Gastrocnemius medialis (tissue), 4 donors: ENCODE measurements around the gene VTCN1.

Source experiments
- CTCF ChIP-seq, 5 experiments: fragments of 450-650 bp in 3 of 5; fragments of 200-600 bp in 2 of 5; sonication (generic) in 2 of 5; IDR thresholded peaks in 4 of 5; conservative IDR thresholded peaks in 1 of 5; 1 replicate in 4 of 5; 2 replicates in 1 of 5; pipeline ENCODE4 v1.5.1; 2016 to 2019; ENCODE audit warnings: antibody characterized with exemption in 5 of 5, mild to moderate bottlenecking in 3 of 5, moderate library complexity in 3 of 5
- POLR2A ChIP-seq, 2 donors: fragments of 450-650 bp; IDR thresholded peaks; one replicate each; pipeline ENCODE4 v1.6.1; 2017; ENCODE audit warnings: antibody characterized with exemption in 2 of 2, mild to moderate bottlenecking in 2 of 2, moderate library complexity in 2 of 2

GRCh38 chr1:117213046-117213445 is 2.3 kb upstream of the VTCN1 start:
- no peak for TF ChIP-seq CTCF (IDR thresholded peaks at IDR 0.05 in 4 of 5, conservative IDR thresholded peaks at IDR 0.05 in 1 of 5)
- TF ChIP-seq POLR2A (IDR thresholded peaks at IDR 0.05): no peak
